SK-N-MC (cell line): Measurements from ENCODE around the gene ASPHD2.

Experiments used
- EZH2 ChIP-seq: fragments of 200-600 bp; sonication (generic); IDR thresholded peaks from one replicate; pipeline ENCODE4 v1.6.1; 2017; ENCODE audit warnings: antibody characterized with exemption
- FOXP2 ChIP-seq: optimal IDR thresholded peaks from 2 replicates; pipeline ENCODE3; 2011; ENCODE audit warnings: mild to moderate bottlenecking, moderate library complexity; ENCODE audit not compliant: insufficient read depth; ENCODE audit errors: extremely low read length, control extremely low read depth
- POLR2AphosphoS5 ChIP-seq: IDR thresholded peaks from 2 replicates; pipeline ENCODE4 v1.6.1; 2012; ENCODE audit warnings: mild to moderate bottlenecking, low read depth, low read length, borderline replicate concordance

GRCh38 chr22:26406118-26406517, 22.9 kb upstream of the ASPHD2 start:
- TF ChIP-seq POLR2AphosphoS5 (no peak), EZH2 (no peak), FOXP2 (no peak)
